IMR-90 (cell line): ENCODE results near the gene USP26. TPM values are rescaled to one million over a fixed set of nuclear protein-coding genes. Genes with fewer than 3 reads are reported as not detected.

Experiments
- ATAC-seq: fragments of 200-7000 bp; cut with Tn5 transposase; 2 replicates; pipeline ENCODE4 v1.9.1; 2020; ENCODE audit warnings: low read depth, mild to moderate bottlenecking, moderate library complexity
- BruUV-seq: library from RNA; stranded (reverse); fragments of 400-500 nt; replicated peaks from 2 replicates; lab custom pipeline; 2021; lab: Mats Ljungman, UMichigan
- CTCF ChIA-PET: fragments of 300-600 bp; formaldehyde crosslinking; extraction: SDS; loops from one replicate; lab custom pipeline; 2021; ENCODE audit warnings: antibody characterized with exemption; lab: Yijun Ruan, JAX
- POLR2A ChIA-PET: fragments of 300-600 bp; sonication (Branson Sonifier 250); formaldehyde crosslinking; loops from one replicate; lab custom pipeline; 2022; ENCODE audit warnings: antibody characterized with exemption; ENCODE audit not compliant: unreplicated experiment; lab: Charles Lee
- DNase-seq: peaks from one replicate; pipeline ENCODE4 v3.0.0; 2013
- H2AFZ ChIP-seq: replicated peaks from 2 replicates; pipeline ENCODE3; 2013; ENCODE audit warnings: low read length, mild to moderate bottlenecking; ENCODE audit not compliant: poor library complexity
- H2AK5ac ChIP-seq: 2 replicates; pipeline ENCODE4 v1.6.1; 2013; ENCODE audit warnings: low read depth, low read length, inconsistent platforms
- H2AK9ac ChIP-seq: replicated peaks from 2 replicates; pipeline ENCODE3; 2013; ENCODE audit warnings: mild to moderate bottlenecking, low read depth, low read length, moderate library complexity; ENCODE audit not compliant: poor library complexity
- H2BK120ac ChIP-seq: 2 replicates; pipeline ENCODE4 v1.6.1; 2013; ENCODE audit warnings: low read depth, low read length, inconsistent platforms
- H2BK15ac ChIP-seq: 3 replicates; pipeline ENCODE4 v1.6.1; 2013; ENCODE audit warnings: low read depth, low read length, inconsistent platforms
- H2BK20ac ChIP-seq: 2 replicates; pipeline ENCODE4 v1.6.1; 2013; ENCODE audit warnings: low read depth, mild to moderate bottlenecking, inconsistent platforms, low read length, moderate library complexity
- H2BK5ac ChIP-seq: 2 replicates; pipeline ENCODE4 v1.6.1; 2013; ENCODE audit warnings: mild to moderate bottlenecking, low read depth, low read length, inconsistent platforms; ENCODE audit not compliant: poor library complexity, severe bottlenecking
- H3K14ac ChIP-seq: replicated peaks from 2 replicates; pipeline ENCODE4 v1.6.1; 2013; ENCODE audit warnings: low read depth, low read length, inconsistent platforms
- H3K18ac ChIP-seq: 2 replicates; pipeline ENCODE4 v1.6.1; 2013; ENCODE audit warnings: low read depth, low read length, control low read depth
- H3K23ac ChIP-seq: 2 replicates; pipeline ENCODE4 v1.6.1; 2013; ENCODE audit warnings: low read depth, low read length, inconsistent platforms
- H3K27ac ChIP-seq: 2 replicates; pipeline ENCODE4 v1.5.1; 2013; ENCODE audit warnings: mild to moderate bottlenecking, control low read depth, low read length; ENCODE audit not compliant: insufficient read depth
- H3K27me3 ChIP-seq: 2 replicates; pipeline ENCODE4 v1.6.1; 2013; ENCODE audit warnings: low read length; ENCODE audit not compliant: control insufficient read depth, insufficient read depth
- H3K36me3 ChIP-seq: 2 replicates; pipeline ENCODE4 v1.6.1; 2013; ENCODE audit warnings: low read length, mixed read lengths; ENCODE audit not compliant: control insufficient read depth, insufficient read depth
- H3K4ac ChIP-seq: 2 replicates; pipeline ENCODE4 v1.6.1; 2013; ENCODE audit warnings: low read depth, low read length, inconsistent platforms
- H3K4me1 ChIP-seq: 2 replicates; pipeline ENCODE4 v1.6.1; 2013; ENCODE audit warnings: low read length, mixed read lengths; ENCODE audit not compliant: control insufficient read depth, insufficient read depth
- H3K4me2 ChIP-seq: 2 replicates; pipeline ENCODE4 v1.6.1; 2013; ENCODE audit warnings: low read depth, mild to moderate bottlenecking, control low read depth, low read length, moderate library complexity
- H3K4me3 ChIP-seq: 2 replicates; pipeline ENCODE4 v1.5.1; 2013; ENCODE audit warnings: low read depth, mild to moderate bottlenecking, control low read depth, low read length, moderate library complexity; ENCODE audit not compliant: insufficient read depth
- H3K56ac ChIP-seq: 2 replicates; pipeline ENCODE4 v1.6.1; 2013; ENCODE audit warnings: low read length, inconsistent platforms; ENCODE audit not compliant: insufficient read depth; ENCODE audit errors: extremely low read depth
- H3K79me1 ChIP-seq, 2 experiments: 2 replicates each; pipeline ENCODE4 v1.6.1; 2013; ENCODE audit warnings: low read length in 2 of 2, inconsistent platforms in 1 of 2, low read depth in 1 of 2
- H3K9ac ChIP-seq: 2 replicates; pipeline ENCODE4 v1.6.1; 2013; ENCODE audit warnings: low read depth, low read length, control low read depth
- H3K9me1 ChIP-seq: 2 replicates; pipeline ENCODE4 v1.6.1; 2013; ENCODE audit warnings: low read length, inconsistent platforms; ENCODE audit not compliant: insufficient read depth
- H3K9me3 ChIP-seq: 2 replicates; pipeline ENCODE4 v1.6.1; 2013; ENCODE audit warnings: low read length; ENCODE audit not compliant: control insufficient read depth, insufficient read depth
- H4K20me1 ChIP-seq: 2 replicates; pipeline ENCODE4 v1.6.1; 2013; ENCODE audit warnings: low read length, inconsistent platforms; ENCODE audit not compliant: insufficient read depth
- H4K5ac ChIP-seq: 2 replicates; pipeline ENCODE4 v1.6.1; 2013; ENCODE audit warnings: mild to moderate bottlenecking, low read depth, low read length, control low read depth
- H4K8ac ChIP-seq, 2 experiments: 2 replicates each; pipeline ENCODE4 v1.6.1; 2013; ENCODE audit warnings: low read depth in 2 of 2, low read length in 2 of 2, control low read depth in 1 of 2, inconsistent platforms in 1 of 2
- H4K91ac ChIP-seq: 2 replicates; pipeline ENCODE4 v1.6.1; 2013; ENCODE audit warnings: low read depth, low read length, inconsistent platforms; ENCODE audit not compliant: insufficient read depth
- BHLHE40 ChIP-seq: fragments of 150-350 bp; IDR thresholded peaks from 2 replicates; pipeline ENCODE4 v1.6.1; 2016; ENCODE audit warnings: mild to moderate bottlenecking, low read depth, low read length
- CEBPB ChIP-seq: IDR thresholded peaks from 2 replicates; pipeline ENCODE4 v1.6.1; 2012; ENCODE audit warnings: low read depth, low read length, improper control_type of control experiment
- CHD1 ChIP-seq: IDR thresholded peaks from 2 replicates; pipeline ENCODE4 v1.6.1; 2012; ENCODE audit warnings: low read depth, low read length, improper control_type of control experiment
- FOS ChIP-seq: fragments of 150-350 bp; IDR thresholded peaks from 2 replicates; pipeline ENCODE4 v1.6.1; 2016; ENCODE audit warnings: low read depth, low read length
- MAFK ChIP-seq: IDR thresholded peaks from 2 replicates; pipeline ENCODE4 v1.6.1; 2012; ENCODE audit warnings: low read depth, low read length, improper control_type of control experiment
- MAZ ChIP-seq: IDR thresholded peaks from 2 replicates; pipeline ENCODE4 v1.6.1; 2012; ENCODE audit warnings: low read depth, mild to moderate bottlenecking, low read length, improper control_type of control experiment, moderate library complexity, borderline replicate concordance
- MXI1 ChIP-seq: IDR thresholded peaks from 2 replicates; pipeline ENCODE4 v1.6.1; 2012; ENCODE audit warnings: low read depth, mild to moderate bottlenecking, low read length, moderate library complexity, borderline replicate concordance
- NFE2L2 ChIP-seq: fragments of 150-350 bp; IDR thresholded peaks from 2 replicates; pipeline ENCODE4 v1.6.1; 2016; ENCODE audit warnings: low read depth, mild to moderate bottlenecking, low read length
- POLR2A ChIP-seq: IDR thresholded peaks from 2 replicates; pipeline ENCODE4 v1.6.1; 2012; ENCODE audit warnings: mild to moderate bottlenecking, low read depth, low read length
- RAD21 ChIP-seq: IDR thresholded peaks from 2 replicates; pipeline ENCODE4 v1.6.1; 2012; ENCODE audit warnings: low read length, improper control_type of control experiment
- RCOR1 ChIP-seq: IDR thresholded peaks from 2 replicates; pipeline ENCODE4 v1.6.1; 2012; ENCODE audit warnings: mild to moderate bottlenecking, low read length, improper control_type of control experiment; ENCODE audit not compliant: insufficient replicate concordance
- RFX5 ChIP-seq: IDR thresholded peaks from 2 replicates; pipeline ENCODE4 v1.8.0; 2012; ENCODE audit warnings: low read depth, mild to moderate bottlenecking, low read length, moderate library complexity
- SMC3 ChIP-seq: fragments of 150-350 bp; IDR thresholded peaks from 2 replicates; pipeline ENCODE4 v1.6.1; 2016; ENCODE audit warnings: low read depth, mild to moderate bottlenecking, antibody characterized with exemption, low read length, moderate library complexity
- WGBS, 2 experiments: methylation state at CpG; one replicate each; pipeline versions ENCODE4 v1.1.5 to v1.1.7; 2013; ENCODE audit warnings: missing lambda C conversion rate in 2 of 2; ENCODE audit not compliant: insufficient read length in 1 of 2; ENCODE audit errors: extremely low coverage in 2 of 2; 5-methylcytosine and 5-hydroxymethylcytosine counted together
- dilution Hi-C: fragments of 300-500 bp; cut with HindIII; formaldehyde crosslinking; loops from one replicate; pipeline ENCODE4 v1.14.3; 2018; ENCODE audit warnings: low sequenced_read_pairs; ENCODE audit not compliant: unreplicated experiment
- in situ Hi-C: fragments of 300-500 bp; cut with MboI; formaldehyde crosslinking; loops from 3 replicates; pipeline ENCODE4 v1.14.3; 2019; ENCODE audit warnings: low sequenced_read_pairs, inconsistent platforms, mixed read lengths
- intact Hi-C: fragments of 100-400 bp; cut with micrococcal nuclease; formaldehyde crosslinking; loops from 2 replicates; pipeline ENCODE4 v1.10.0; 2022
- polyA plus RNA-seq, 3 experiments: library from polyadenylated mRNA; depleted of rRNA; stranded (reverse); fragments of >200 nt; gene quantifications; 2 replicates each; pipeline ENCODE4 v1.2.3, GENCODE V29; 2012; ENCODE audit warnings: low replicate concordance in 1 of 3
- total RNA-seq: library from RNA; depleted of rRNA; stranded (reverse); fragments of >200 nt; gene quantifications from 2 replicates; pipeline ENCODE4 v1.2.3, GENCODE V29; 2012
- TF ChIP-seq, protein P1 (sequence below): fragments of 150-350 bp; IDR thresholded peaks from 2 replicates; pipeline ENCODE4 v1.6.1; 2016; ENCODE audit warnings: low read depth, mild to moderate bottlenecking, low read length, moderate library complexity, borderline replicate concordance
- TF ChIP-seq, protein P2 (sequence below): fragments of 150-350 bp; IDR thresholded peaks from 2 replicates; pipeline ENCODE4 v1.6.1; 2017; ENCODE audit warnings: mild to moderate bottlenecking, antibody characterized with exemption, low read length, low read depth
- TF ChIP-seq, protein P3 (sequence below): conservative IDR thresholded peaks from 2 replicates; pipeline ENCODE4 v1.5.1; 2012; ENCODE audit warnings: mild to moderate bottlenecking, low read depth, low read length, improper control_type of control experiment

The USP26 gene
- total and polyA plus RNA-seq, 2 of the 4 experiments (the other 2 are of a cell fraction): not detected

DNA sequence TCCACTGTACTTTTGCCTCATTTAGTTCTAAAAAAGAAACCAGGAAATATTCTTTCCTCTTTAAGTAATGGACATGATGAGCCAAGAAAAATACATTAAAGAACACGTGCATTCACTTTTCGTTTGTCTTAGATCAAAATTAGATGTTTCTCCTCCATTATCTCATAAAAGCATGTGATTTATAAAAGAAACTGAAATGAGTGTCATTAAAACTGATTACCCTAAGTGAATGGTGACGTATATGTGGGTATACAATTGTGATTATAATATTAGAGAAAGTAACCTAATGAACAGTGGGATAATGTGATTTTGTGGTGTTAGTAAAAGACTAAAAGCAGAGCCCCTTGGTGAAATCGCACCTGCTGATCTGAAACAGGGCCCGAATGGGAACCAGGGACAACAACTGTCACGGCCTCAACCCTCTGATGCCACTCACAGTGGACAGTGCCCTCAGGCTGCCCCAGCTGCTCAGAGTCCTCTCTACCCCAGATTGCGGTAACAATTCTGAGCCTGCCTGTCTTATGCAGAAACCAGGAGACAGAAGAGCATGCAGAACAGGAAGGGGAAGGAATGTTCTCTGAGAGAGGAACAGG is 112.8 kb downstream of the USP26 start:
- no CpG with 5 or more reads among the region's 7 CpGs for whole genome bisulfite sequencing, 2 experiments
- Histone ChIP-seq H3K9me1 (no peaks in the 10 kb centered on the region), H3K18ac (no peak overlapping the region), H2BK20ac (no peak overlapping the region), H3K14ac (no peak overlapping the region), H3K4ac (no peak overlapping the region), H3K4me3 (no peak overlapping the region), H3K9me3 (no peaks in the 10 kb centered on the region), H2BK5ac (no peak overlapping the region), H3K9ac (no peak overlapping the region), H3K4me1 (no peaks in the 10 kb centered on the region), H2AFZ (no peak overlapping the region), H3K27ac (no peak overlapping the region), H3K36me3 (no peaks in the 10 kb centered on the region), H3K27me3 (no peaks in the 10 kb centered on the region; the same call in 1 of the 2 replicates), H3K79me1 (no peaks in the 10 kb centered on the region), H2BK120ac (no peak overlapping the region), H2AK5ac (no peak overlapping the region), H3K56ac (no peak overlapping the region), H4K8ac (no peak overlapping the region), H2BK15ac (no peak overlapping the region), H4K5ac (no peak overlapping the region), H3K23ac (no peak overlapping the region), H3K4me2 (no peak overlapping the region), H4K91ac (no peak overlapping the region), H4K20me1 (no peaks in the 10 kb centered on the region), H2AK9ac (no peak overlapping the region)
- BruUV-seq: no TSS peak
- TF ChIP-seq NFE2L2 (no peak), RFX5 (no peak), POLR2A (no peak), FOS (no peak), CEBPB (no peak), MAZ (no peak), CHD1 (no peak), RCOR1 (no peak), BHLHE40 (no peak), MAFK (no peak), MXI1 (no peak), RAD21 (no peak), SMC3 (no peak)
- TF ChIP-seq, protein P1, sequence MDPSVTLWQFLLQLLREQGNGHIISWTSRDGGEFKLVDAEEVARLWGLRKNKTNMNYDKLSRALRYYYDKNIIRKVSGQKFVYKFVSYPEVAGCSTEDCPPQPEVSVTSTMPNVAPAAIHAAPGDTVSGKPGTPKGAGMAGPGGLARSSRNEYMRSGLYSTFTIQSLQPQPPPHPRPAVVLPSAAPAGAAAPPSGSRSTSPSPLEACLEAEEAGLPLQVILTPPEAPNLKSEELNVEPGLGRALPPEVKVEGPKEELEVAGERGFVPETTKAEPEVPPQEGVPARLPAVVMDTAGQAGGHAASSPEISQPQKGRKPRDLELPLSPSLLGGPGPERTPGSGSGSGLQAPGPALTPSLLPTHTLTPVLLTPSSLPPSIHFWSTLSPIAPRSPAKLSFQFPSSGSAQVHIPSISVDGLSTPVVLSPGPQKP: no peak
- TF ChIP-seq, protein P2, sequence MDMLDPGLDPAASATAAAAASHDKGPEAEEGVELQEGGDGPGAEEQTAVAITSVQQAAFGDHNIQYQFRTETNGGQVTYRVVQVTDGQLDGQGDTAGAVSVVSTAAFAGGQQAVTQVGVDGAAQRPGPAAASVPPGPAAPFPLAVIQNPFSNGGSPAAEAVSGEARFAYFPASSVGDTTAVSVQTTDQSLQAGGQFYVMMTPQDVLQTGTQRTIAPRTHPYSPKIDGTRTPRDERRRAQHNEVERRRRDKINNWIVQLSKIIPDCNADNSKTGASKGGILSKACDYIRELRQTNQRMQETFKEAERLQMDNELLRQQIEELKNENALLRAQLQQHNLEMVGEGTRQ: no peak
- TF ChIP-seq, protein P3, sequence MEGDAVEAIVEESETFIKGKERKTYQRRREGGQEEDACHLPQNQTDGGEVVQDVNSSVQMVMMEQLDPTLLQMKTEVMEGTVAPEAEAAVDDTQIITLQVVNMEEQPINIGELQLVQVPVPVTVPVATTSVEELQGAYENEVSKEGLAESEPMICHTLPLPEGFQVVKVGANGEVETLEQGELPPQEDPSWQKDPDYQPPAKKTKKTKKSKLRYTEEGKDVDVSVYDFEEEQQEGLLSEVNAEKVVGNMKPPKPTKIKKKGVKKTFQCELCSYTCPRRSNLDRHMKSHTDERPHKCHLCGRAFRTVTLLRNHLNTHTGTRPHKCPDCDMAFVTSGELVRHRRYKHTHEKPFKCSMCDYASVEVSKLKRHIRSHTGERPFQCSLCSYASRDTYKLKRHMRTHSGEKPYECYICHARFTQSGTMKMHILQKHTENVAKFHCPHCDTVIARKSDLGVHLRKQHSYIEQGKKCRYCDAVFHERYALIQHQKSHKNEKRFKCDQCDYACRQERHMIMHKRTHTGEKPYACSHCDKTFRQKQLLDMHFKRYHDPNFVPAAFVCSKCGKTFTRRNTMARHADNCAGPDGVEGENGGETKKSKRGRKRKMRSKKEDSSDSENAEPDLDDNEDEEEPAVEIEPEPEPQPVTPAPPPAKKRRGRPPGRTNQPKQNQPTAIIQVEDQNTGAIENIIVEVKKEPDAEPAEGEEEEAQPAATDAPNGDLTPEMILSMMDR: no peak
- ChIA-PET CTCF (no interaction called here), POLR2A (no interaction called here)
- in situ Hi-C loops (no loop called here), intact Hi-C loops (no loop called here), dilution Hi-C loops (no loop called here)
- DNase-seq (no peak), ATAC-seq (no peak)
